HCT116 (cell line): ENCODE data around the gene UFSP2.

ENCODE experiments used
- ATF3 ChIP-seq: IDR thresholded peaks from 2 replicates; pipeline ENCODE4 v1.6.1; 2012
- EZH2 ChIP-seq: fragments of 200-600 bp; sonication (generic); IDR thresholded peaks from 2 replicates; pipeline ENCODE4 v1.6.1; 2017; ENCODE audit warnings: antibody characterized with exemption, mixed run types
- EZH2phosphoT487 ChIP-seq: fragments of 200-600 bp; IDR thresholded peaks from 2 replicates; pipeline ENCODE4 v1.6.1; 2018; ENCODE audit warnings: antibody characterized with exemption, borderline replicate concordance
- POLR2A ChIP-seq: IDR thresholded peaks from 2 replicates; pipeline ENCODE4 v1.7.0; 2011; ENCODE audit warnings: borderline replicate concordance; ENCODE audit not compliant: insufficient read depth, insufficient read length; ENCODE audit errors: extremely low read depth
- POLR2AphosphoS5 ChIP-seq: IDR thresholded peaks from 2 replicates; pipeline ENCODE4 v1.6.1; 2011; ENCODE audit warnings: mild to moderate bottlenecking, low read depth, low read length, moderate library complexity
- REST ChIP-seq: IDR thresholded peaks from 2 replicates; pipeline ENCODE4 v1.6.1; 2012; ENCODE audit warnings: low read depth
- SP1 ChIP-seq: IDR thresholded peaks from 2 replicates; pipeline ENCODE4 v1.6.1; 2012; ENCODE audit warnings: low read depth
- TCF7L2 ChIP-seq: IDR thresholded peaks from 2 replicates; pipeline ENCODE4 v1.7.0; 2011; ENCODE audit warnings: borderline replicate concordance, inconsistent platforms; ENCODE audit not compliant: insufficient read depth, insufficient read length; ENCODE audit errors: extremely low read depth
- YY1 ChIP-seq: IDR thresholded peaks from 2 replicates; pipeline ENCODE4 v1.6.1; 2011; ENCODE audit warnings: low read length, low read depth, moderate library complexity, mild to moderate bottlenecking; ENCODE audit not compliant: insufficient replicate concordance; ENCODE audit errors: extremely low read depth
- ZNF274 ChIP-seq: fragments of 200-500 bp; sonication (Bioruptor generic); IDR thresholded peaks from 2 replicates; pipeline ENCODE4 v1.6.1; 2014; ENCODE audit warnings: mild to moderate bottlenecking, low read depth, low read length, inconsistent platforms
- TF ChIP-seq, protein P1 (sequence below), 3 experiments: fragments of 200-600 bp in 1 of 3; sonication (generic) in 1 of 3; IDR thresholded peaks in 2 of 3; conservative IDR thresholded peaks in 1 of 3; 2 replicates each; pipeline ENCODE4 v1.5.1; 2012 to 2017; ENCODE audit warnings: low read depth in 2 of 3, low read length in 2 of 3, antibody characterized with exemption in 1 of 3, borderline replicate concordance in 1 of 3, control low read depth in 1 of 3, mild to moderate bottlenecking in 1 of 3, mixed read lengths in 1 of 3, mixed run types in 1 of 3, moderate library complexity in 1 of 3; ENCODE audit not compliant: insufficient read depth in 1 of 3
- TF ChIP-seq, protein P2 (sequence below): IDR thresholded peaks from 2 replicates; pipeline ENCODE4 v1.6.1; 2012

DNA sequence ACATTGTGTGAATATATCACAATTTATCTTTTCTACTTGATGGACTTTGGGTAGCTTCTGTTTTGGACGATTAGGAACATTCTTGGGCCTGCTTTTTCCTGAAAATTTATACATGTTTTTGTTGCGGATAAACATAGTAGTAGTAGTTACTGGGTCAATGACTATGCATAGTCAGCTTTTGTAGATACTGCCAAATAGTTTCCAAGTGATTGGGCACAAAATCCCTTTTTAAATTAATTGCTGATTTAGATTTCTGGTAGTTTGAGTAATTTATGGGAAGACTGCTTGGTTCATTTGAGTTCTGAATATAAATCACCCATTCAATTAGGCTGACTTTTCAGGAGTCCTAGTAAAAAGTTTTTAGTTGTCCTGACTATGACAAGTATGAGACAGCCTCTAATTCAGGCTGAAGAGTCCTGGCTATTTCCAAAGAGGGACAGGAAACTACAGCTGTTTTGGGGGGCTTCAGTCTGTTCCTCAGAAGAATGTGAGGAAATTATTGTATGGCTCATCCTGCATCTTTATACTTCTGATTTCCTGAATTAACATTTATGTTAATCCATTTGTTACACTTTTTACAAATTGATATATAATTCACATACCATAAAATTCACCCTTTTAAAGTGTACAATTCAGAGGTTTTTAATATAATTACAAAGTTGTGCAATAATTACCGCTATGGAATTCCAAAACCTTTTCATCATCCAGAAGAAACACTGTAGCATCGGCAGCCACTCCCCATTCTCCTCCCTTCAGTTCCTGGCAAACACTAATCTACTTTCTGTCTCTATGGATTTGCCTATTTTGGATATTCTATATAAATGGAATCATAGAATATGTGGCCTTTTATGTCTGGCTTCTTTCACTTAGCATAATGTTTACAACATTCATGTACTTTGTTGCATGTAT lies 44.2 kb downstream of the UFSP2 start:
- TF ChIP-seq, protein P1, sequence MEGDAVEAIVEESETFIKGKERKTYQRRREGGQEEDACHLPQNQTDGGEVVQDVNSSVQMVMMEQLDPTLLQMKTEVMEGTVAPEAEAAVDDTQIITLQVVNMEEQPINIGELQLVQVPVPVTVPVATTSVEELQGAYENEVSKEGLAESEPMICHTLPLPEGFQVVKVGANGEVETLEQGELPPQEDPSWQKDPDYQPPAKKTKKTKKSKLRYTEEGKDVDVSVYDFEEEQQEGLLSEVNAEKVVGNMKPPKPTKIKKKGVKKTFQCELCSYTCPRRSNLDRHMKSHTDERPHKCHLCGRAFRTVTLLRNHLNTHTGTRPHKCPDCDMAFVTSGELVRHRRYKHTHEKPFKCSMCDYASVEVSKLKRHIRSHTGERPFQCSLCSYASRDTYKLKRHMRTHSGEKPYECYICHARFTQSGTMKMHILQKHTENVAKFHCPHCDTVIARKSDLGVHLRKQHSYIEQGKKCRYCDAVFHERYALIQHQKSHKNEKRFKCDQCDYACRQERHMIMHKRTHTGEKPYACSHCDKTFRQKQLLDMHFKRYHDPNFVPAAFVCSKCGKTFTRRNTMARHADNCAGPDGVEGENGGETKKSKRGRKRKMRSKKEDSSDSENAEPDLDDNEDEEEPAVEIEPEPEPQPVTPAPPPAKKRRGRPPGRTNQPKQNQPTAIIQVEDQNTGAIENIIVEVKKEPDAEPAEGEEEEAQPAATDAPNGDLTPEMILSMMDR (IDR thresholded peaks at IDR 0.05 in 2 of 3, conservative IDR thresholded peaks at IDR 0.05 in 1 of 3; ENCODE audit: borderline replicate concordance in 1 of 3, insufficient read depth in 1 of 3, low read depth in 2 of 3, low read length in 2 of 3), result no peak
- TF ChIP-seq EZH2 (no peak), REST (no peak), SP1 (no peak), ZNF274 (no peak), EZH2phosphoT487 (no peak), YY1 (no peak), POLR2AphosphoS5 (no peak), POLR2A (no peak), TCF7L2 (no peak), ATF3 (no peak)
- TF ChIP-seq, protein P2, sequence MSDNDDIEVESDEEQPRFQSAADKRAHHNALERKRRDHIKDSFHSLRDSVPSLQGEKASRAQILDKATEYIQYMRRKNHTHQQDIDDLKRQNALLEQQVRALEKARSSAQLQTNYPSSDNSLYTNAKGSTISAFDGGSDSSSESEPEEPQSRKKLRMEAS, result no peak
